Fibroblast of lung (primary cell): Measurements from ENCODE around the gene EFCAB14.

Source experiments
- EZH2 ChIP-seq: IDR thresholded peaks from 2 replicates; pipeline ENCODE4 v1.5.1; 2012; ENCODE audit warnings: low read length, control low read depth, mild to moderate bottlenecking; ENCODE audit errors: missing control alignments
- TF ChIP-seq, protein P1 (sequence below), 2 donors: IDR thresholded peaks in 1 of 2; conservative IDR thresholded peaks in 1 of 2; 1 replicate in 1 of 2; 2 replicates in 1 of 2; pipeline ENCODE4 v1.5.1; 2011 to 2012; ENCODE audit warnings: low read length in 2 of 2, control low read depth in 1 of 2, inconsistent platforms in 1 of 2, low read depth in 1 of 2, mild to moderate bottlenecking in 1 of 2

DNA sequence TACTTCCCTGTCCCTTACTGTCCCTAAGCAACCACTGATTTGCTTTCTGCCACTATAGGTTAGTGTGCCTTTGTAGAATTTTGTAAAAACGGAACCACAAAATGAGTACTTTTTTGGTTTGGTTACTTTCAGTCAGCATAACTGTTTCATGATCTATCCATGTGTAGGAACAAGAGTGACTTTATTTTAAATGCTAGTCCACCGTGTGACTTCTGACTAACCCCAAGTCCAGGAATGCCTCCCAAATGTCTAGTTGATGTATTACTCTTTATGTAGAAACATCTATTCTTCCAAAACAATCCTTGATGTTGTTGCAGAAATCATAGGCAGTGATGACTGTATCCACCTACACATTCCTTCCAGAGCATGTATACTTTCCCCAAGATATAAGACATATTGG, 72.1 kb downstream of the EFCAB14 start:
- TF ChIP-seq, protein P1, sequence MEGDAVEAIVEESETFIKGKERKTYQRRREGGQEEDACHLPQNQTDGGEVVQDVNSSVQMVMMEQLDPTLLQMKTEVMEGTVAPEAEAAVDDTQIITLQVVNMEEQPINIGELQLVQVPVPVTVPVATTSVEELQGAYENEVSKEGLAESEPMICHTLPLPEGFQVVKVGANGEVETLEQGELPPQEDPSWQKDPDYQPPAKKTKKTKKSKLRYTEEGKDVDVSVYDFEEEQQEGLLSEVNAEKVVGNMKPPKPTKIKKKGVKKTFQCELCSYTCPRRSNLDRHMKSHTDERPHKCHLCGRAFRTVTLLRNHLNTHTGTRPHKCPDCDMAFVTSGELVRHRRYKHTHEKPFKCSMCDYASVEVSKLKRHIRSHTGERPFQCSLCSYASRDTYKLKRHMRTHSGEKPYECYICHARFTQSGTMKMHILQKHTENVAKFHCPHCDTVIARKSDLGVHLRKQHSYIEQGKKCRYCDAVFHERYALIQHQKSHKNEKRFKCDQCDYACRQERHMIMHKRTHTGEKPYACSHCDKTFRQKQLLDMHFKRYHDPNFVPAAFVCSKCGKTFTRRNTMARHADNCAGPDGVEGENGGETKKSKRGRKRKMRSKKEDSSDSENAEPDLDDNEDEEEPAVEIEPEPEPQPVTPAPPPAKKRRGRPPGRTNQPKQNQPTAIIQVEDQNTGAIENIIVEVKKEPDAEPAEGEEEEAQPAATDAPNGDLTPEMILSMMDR (conservative IDR thresholded peaks at IDR 0.05 in 1 of 2, IDR thresholded peaks at IDR 0.05 in 1 of 2; ENCODE audit: low read depth in 1 of 2, low read length in 2 of 2): no peak
- no peak for TF ChIP-seq EZH2
